DMS153 treated with DMSO at 0.1 percent for 48 hours (cell line): ENCODE data around the gene DAO.
"Not testable (repeated sequence)": the region's sequence is repeated elsewhere in the genome, so short reads cannot be mapped to it uniquely, and the experiment has no call there.

ENCODE experiments used
- DNase-seq: peaks from one replicate; lab custom pipeline; 2025; ENCODE audit not compliant: unreplicated experiment; lab: John Stamatoyannopoulos, UW

The DAO gene

GRCh38 chr12:108849660-108850059, 30.2 kb upstream of the DAO start:
- DNase-seq: no peak

- no peak for DNase-seq
These were observed 28.9 kb upstream of the DAO start for GRCh38 chr12:108850854-108851573.

- DNase-seq: no peak
These were observed 27.1 kb upstream of the DAO start for GRCh38 chr12:108852674-108853309.

- DNase-seq: no peak
These were observed 26.5 kb upstream of the DAO start for GRCh38 chr12:108853426-108853825.

GRCh38 chr12:108853981-108854446, 25.9 kb upstream of the DAO start:
- no peak for DNase-seq

GRCh38 chr12:108854451-108855283, 25.2 kb upstream of the DAO start:
- no peak for DNase-seq

GRCh38 chr12:108855284-108856169, 24.4 kb upstream of the DAO start:
- DNase-seq: no peak

- DNase-seq: no peak
These were observed 23.8 kb upstream of the DAO start for GRCh38 chr12:108856170-108856427.

- DNase-seq: no peak
These were observed 23.3 kb upstream of the DAO start for GRCh38 chr12:108856428-108857157.

GRCh38 chr12:108857158-108857407, 22.8 kb upstream of the DAO start:
- DNase-seq: no peak

GRCh38 chr12:108858311-108859074, 21.4 kb upstream of the DAO start:
- no peak for DNase-seq

GRCh38 chr12:108859141-108859922, 20.6 kb upstream of the DAO start:
- DNase-seq: not testable (repeated sequence)

GRCh38 chr12:108859923-108860291, 20.0 kb upstream of the DAO start:
- no peak for DNase-seq

- no peak for DNase-seq
These were observed 19.4 kb upstream of the DAO start for GRCh38 chr12:108860443-108860842.

- no peak for DNase-seq
These were observed 17.9 kb upstream of the DAO start for GRCh38 chr12:108861878-108862587.

GRCh38 chr12:108862588-108862959, 17.3 kb upstream of the DAO start:
- no peak for DNase-seq

GRCh38 chr12:108865169-108865568, 14.7 kb upstream of the DAO start:
- DNase-seq: no peak

- not testable (repeated sequence) for DNase-seq
These were observed 13.8 kb upstream of the DAO start for GRCh38 chr12:108866083-108866482.

GRCh38 chr12:108868781-108869180, 11.1 kb upstream of the DAO start:
- no peak for DNase-seq
